Stimulated activated effector memory CD8-positive, alpha-beta T cell treated with anti-CD3 and anti-CD28 coated beads, Interleukin-12 subunit alpha, Interleukin-12 subunit beta, amount 100 ng/mL, for 72 hours (primary cell): Measurements from ENCODE around the gene C6orf47.
"Not testable (repeated sequence)": the region's sequence is repeated elsewhere in the genome, so short reads cannot be mapped to it uniquely, and the experiment has no call there.

Source experiments
- ATAC-seq: fragments of 150-1000 bp; cut with Tn5 transposase; 2 replicates; pipeline ENCODE4 v1.10.0; 2021
- DNase-seq, 2 donors: peaks; one replicate each; pipeline ENCODE4 v3.0.0; 2021 to 2022; ENCODE audit warnings: low spot score in 2 of 2
- H3K27ac Mint-ChIP-seq: one replicate; pipeline ENCODE4 v1.8.0; 2022; ENCODE audit warnings: mild to moderate bottlenecking, mixed read lengths
- H3K36me3 Mint-ChIP-seq: one replicate; pipeline ENCODE4 v1.8.0; 2022; ENCODE audit warnings: mild to moderate bottlenecking, mixed read lengths
- H3K4me1 Mint-ChIP-seq: one replicate; pipeline ENCODE4 v1.8.0; 2022; ENCODE audit warnings: mixed read lengths
- H3K4me3 Mint-ChIP-seq: one replicate; pipeline ENCODE4 v1.8.0; 2022; ENCODE audit warnings: mild to moderate bottlenecking, mixed read lengths
- H3K9me3 Mint-ChIP-seq: one replicate; pipeline ENCODE4 v1.8.0; 2022; ENCODE audit warnings: mixed read lengths

The C6orf47 gene, protein sequence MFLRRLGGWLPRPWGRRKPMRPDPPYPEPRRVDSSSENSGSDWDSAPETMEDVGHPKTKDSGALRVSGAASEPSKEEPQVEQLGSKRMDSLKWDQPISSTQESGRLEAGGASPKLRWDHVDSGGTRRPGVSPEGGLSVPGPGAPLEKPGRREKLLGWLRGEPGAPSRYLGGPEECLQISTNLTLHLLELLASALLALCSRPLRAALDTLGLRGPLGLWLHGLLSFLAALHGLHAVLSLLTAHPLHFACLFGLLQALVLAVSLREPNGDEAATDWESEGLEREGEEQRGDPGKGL

DNA sequence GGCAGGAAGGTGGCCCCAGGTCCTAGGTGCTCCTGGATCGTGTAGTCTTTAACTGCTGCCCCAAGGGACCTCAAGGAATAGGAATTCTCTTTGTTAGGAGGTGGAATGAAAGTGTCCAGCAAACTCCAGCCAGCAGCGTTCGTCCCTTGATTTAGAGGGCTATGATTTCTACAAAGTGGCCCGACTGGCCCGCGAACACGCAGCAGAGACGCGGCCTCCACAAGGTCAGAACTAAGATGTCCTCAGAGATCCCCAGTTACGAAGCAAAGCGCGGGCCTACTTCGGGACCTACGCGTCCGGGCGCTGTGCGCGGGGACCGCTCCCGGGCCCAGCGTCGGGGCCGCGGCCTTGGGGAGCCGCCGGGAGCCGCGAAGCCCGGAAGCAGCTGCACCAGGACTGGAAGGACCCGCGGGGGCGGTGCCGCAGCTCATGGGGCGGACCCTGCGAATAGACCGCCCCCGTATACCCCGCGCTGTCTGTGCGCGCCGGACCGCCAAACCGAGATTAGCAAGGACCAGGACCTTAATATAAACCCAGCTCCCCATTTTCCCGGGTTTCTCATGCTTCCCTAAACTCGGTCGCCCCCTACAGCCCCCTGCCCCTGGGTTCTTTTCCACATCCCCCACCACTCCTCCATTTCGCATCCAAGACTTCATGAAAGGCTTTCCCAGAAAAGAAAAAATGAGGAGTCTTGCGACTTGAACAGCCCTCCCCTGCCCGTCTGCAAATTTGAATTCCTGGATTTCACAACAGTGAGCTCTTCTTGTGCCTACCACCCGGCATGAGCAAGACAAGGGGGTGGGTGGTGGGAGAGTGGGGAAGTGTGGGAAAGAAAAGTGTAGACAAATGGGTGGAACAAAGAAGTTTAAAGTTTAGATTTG, at the start of gene C6orf47:
Gene C6orf47 (minus strand): TSS at position 398 of the 881 bp plus-strand sequence. CDS start 831 bp downstream, outside the sequence.
- Mint-ChIP-seq H3K36me3 (peaks cover 97% of the 10 kb centered on the region), H3K4me3 (peak within 1 kb of the TSS; percentile 95), H3K9me3 (no peaks in the 10 kb centered on the region), H3K27ac (peak within 1 kb of the TSS; percentile 94), H3K4me1 (peaks cover 81% of the 10 kb centered on the region)
- ATAC-seq (peak; percentile 75), DNase-seq (peak; percentile 59 to 85)

DNA sequence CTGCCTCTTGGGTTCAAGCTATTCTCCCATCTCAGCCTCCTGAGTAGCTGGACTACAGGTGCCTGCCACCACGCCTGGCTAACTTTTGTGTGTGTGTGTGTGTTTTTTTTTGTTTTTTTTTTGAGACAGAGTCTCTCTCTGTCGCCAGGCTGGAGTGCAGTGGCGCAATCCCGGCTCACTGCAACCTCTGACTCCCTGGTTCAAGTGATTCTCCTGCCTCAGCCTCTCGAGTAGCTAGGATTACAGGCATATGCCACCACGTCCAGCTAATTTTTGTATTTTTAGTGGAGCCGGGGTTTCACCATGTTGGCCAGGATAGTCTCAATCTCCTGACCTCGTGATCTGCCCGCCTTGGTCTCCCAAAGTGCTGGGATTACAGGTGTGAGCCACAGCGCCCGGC, 48.6 kb upstream of the C6orf47 start:
- not testable (repeated sequence) for H3K27ac Mint-ChIP-seq, H3K9me3 Mint-ChIP-seq, ATAC-seq, H3K36me3 Mint-ChIP-seq, DNase-seq, H3K4me3 Mint-ChIP-seq
- H3K4me1 Mint-ChIP-seq, result peaks cover 18% of the 10 kb centered on the region

DNA sequence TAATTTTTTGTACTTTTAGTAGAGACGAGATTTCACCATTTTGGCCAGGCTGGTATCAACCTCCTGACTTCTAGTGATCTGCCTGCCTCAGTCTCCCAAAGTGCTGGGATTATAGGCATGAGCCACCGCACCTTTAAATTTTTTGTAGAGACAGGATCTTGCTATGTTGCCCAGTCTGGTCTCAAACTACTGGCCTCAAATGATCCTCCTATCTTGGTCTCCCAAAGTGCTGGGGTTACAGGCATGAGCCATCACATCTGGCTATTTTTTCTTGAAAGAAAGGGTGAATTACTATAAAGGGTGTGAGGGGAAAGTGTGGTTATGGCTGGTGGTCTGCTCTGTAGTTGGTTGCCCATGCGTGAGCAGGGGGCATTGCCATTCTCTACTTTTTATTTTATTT, 47.6 kb upstream of the C6orf47 start:
- H3K4me1 Mint-ChIP-seq, result peaks cover 22% of the 10 kb centered on the region
- H3K36me3 Mint-ChIP-seq, result no peaks in the 10 kb centered on the region
- no peak for ATAC-seq
- H3K9me3 Mint-ChIP-seq, result no peaks in the 10 kb centered on the region
- H3K27ac Mint-ChIP-seq, result no peak overlapping the region
- no peak for DNase-seq
- no peak overlapping the region for H3K4me3 Mint-ChIP-seq

DNA sequence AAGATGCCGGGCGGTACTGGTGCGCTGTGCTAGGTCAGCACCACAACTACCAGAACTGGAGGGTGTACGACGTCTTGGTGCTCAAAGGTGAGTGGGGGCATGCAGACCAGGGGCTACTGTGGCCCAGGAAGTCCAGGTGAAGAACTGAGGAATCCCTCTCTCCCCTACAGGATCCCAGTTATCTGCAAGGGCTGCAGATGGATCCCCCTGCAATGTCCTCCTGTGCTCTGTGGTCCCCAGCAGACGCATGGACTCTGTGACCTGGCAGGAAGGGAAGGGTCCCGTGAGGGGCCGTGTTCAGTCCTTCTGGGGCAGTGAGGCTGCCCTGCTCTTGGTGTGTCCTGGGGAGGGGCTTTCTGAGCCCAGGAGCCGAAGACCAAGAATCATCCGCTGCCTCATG, 47.1 kb upstream of the C6orf47 start:
- ATAC-seq (no peak), DNase-seq (no peak)
- Mint-ChIP-seq H3K36me3 (peaks cover 2% of the 10 kb centered on the region), H3K4me3 (no peak overlapping the region), H3K27ac (no peak overlapping the region), H3K9me3 (no peaks in the 10 kb centered on the region), H3K4me1 (peaks cover 24% of the 10 kb centered on the region)

DNA sequence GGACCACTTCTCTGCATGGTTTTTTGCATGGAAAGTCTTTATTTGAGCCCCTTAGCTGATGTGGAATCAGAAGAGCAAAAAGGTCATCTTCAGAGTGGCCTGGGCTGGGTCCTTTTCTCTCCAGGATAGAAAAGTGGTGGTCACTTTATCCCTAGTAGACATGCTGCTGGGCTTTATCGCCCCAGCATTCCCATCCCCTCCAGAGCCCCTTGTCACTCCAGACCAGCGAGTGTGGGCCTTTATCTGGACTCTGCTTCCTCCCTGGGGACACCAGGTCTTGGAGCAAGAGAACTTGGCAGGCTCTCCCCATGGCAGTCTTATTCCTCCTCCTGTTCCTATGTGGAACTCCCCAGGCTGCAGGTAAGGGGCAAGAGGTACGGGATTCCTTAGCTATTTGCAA, 46.0 kb upstream of the C6orf47 start, which contains the start of gene LY6G6F:
Gene LY6G6F (plus strand): TSS at position 268 of the 400 bp plus-strand sequence. CDS start 41 bp downstream, at position 309.
- H3K4me1 Mint-ChIP-seq, result peaks cover 29% of the 10 kb centered on the region
- H3K27ac Mint-ChIP-seq, result no peak within 1 kb of the TSS
- no peak within 1 kb of the TSS for H3K4me3 Mint-ChIP-seq
- no peaks in the 10 kb centered on the region for H3K9me3 Mint-ChIP-seq
- peaks cover 8% of the 10 kb centered on the region for H3K36me3 Mint-ChIP-seq
- ATAC-seq (no peak), DNase-seq (no peak)

DNA sequence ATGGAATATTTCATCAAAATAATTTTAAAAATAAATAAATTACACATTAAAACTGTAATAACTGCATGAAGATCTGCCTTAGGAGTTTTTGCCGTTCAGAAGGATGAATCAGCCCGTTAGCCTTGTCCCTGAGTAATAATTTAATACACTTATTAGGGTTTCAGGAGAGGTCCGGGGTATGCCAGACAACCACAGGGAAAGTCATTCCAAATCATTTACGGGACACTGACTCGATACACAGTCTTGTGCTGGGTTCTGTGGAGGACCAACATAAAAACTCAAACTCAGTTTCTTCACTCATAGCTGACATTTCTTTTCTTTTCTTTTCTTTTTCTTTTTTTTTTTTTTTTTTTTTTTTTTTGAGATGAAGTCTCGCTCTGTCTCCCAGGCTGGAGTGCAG, 45.4 kb upstream of the C6orf47 start:
- no peak overlapping the region for H3K4me3 Mint-ChIP-seq
- H3K4me1 Mint-ChIP-seq, result peaks cover 29% of the 10 kb centered on the region
- H3K27ac Mint-ChIP-seq, result no peak overlapping the region
- no peaks in the 10 kb centered on the region for H3K9me3 Mint-ChIP-seq
- DNase-seq, result no peak
- no peak for ATAC-seq
- peaks cover 15% of the 10 kb centered on the region for H3K36me3 Mint-ChIP-seq

DNA sequence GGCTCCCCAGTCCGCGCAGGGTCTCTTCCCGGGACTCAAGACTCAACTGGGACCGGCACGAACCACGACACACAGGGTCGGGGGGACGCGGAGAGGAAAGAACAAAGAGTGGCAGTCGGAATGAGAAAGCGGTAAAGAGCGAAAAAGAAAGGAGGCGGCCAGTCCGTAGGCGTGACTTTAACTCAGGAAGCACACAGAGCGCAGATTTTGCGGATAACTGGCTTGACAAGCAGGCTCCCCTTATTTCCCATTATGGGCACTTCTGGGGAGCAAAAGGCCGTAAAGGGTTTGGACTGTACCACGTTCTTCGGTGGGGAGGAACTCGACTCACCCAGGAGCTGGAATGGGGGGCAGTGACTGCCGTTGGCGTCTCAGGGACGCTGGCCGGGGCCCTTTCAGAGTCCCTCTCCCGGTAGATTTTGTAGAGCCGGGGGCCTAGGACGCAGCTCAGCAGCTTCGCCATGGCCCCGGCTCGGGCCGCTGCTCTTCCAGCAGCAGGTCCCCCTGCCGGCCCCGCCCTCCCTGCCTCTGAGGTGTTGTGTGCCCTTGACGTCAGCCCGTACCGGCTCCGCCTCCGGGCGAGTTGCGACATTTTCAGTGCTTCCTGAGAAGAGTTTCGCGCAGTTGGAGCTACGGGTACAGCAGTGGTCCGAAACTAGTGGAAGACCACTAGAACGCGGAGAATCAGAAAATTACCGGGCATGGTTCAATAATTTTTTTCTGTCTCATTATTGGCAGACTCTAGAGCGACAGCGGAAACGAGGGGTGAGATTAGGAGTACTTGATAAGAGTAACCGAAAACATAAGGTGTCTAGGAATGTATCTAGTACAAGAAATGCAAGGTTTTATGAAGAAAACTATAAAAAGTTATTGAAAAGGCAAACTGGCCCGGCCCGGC, 42.5 kb upstream of the C6orf47 start, which contains the start of gene ABHD16A:
Gene ABHD16A (minus strand): TSS at position 506 of the 898 bp plus-strand sequence. CDS start 43 bp downstream, at position 463.
- no peaks in the 10 kb centered on the region for H3K9me3 Mint-ChIP-seq
- ATAC-seq (peak; percentile 97), DNase-seq (peak; percentile 85 to 95)
- H3K4me1 Mint-ChIP-seq, result peaks cover 26% of the 10 kb centered on the region
- peak within 1 kb of the TSS; percentile 94 for H3K4me3 Mint-ChIP-seq
- H3K36me3 Mint-ChIP-seq, result peaks cover 44% of the 10 kb centered on the region
- peak within 1 kb of the TSS; percentile 95 for H3K27ac Mint-ChIP-seq

DNA sequence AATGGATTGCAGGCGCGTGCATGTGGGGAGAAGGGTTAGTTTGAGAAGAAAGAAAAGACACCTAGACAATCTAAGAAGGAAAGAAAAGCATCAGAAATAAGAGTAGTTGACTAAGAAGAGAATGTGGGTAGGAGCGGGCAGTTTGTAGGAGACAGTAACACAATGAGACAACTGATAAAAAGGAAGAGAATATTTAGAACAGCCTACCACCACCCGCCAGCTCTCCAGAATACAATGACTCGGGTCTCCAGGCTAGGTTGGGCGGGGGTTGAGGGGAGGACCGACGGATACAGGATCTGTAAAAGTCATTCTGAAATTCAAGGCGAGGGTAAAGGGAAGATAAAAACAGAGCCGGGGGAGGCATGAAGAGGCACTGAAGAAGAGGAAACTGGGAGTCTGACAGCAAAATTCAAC, 41.8 kb upstream of the C6orf47 start:
- H3K4me1 Mint-ChIP-seq, result peaks cover 33% of the 10 kb centered on the region
- DNase-seq, result no peak
- no peaks in the 10 kb centered on the region for H3K9me3 Mint-ChIP-seq
- H3K27ac Mint-ChIP-seq, result peak overlapping the region; percentile 95
- peak; percentile 27 for ATAC-seq
- H3K4me3 Mint-ChIP-seq, result peak overlapping the region; percentile 94
- peaks cover 50% of the 10 kb centered on the region for H3K36me3 Mint-ChIP-seq

DNA sequence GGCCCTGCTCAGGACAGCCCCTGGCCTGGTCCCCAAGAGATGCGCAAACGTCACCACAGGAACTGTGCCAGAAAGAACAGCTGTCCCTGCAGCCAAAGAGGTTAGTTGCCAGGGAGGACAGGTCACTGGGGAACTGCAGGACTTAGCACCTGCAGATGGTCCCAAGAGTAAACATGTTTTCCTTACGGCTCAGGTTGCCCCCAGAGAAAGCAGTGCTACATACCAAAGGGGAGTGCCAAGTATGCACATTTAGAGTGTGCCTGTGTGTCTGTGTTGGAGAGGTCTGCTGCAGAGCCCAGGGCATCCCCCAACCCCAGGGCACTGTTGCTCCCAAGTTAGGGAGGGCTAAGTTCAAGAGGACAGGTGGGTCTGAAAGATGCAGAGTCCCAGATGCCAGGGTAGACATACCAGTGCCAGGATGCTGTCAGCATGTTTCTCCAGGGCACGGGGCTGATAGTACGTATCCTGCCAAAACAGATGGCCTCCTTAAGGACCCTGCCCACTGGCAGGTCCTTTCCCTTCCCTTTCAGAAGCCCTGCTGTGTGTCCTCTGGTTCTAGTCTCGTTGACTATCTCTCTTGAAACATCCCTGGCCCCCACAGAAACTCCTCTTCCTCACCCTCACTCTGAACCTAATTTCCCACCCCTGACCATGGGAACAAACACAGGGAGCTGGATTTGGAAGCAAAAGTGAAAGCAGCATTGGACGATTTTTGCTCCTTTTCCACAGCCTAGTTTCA, 41.3 kb upstream of the C6orf47 start:
- Mint-ChIP-seq H3K9me3 (no peaks in the 10 kb centered on the region), H3K36me3 (peaks cover 56% of the 10 kb centered on the region), H3K4me3 (peak overlapping the region; percentile 94), H3K4me1 (peaks cover 38% of the 10 kb centered on the region), H3K27ac (peak overlapping the region; percentile 95)
- DNase-seq (no peak), ATAC-seq (no peak)

DNA sequence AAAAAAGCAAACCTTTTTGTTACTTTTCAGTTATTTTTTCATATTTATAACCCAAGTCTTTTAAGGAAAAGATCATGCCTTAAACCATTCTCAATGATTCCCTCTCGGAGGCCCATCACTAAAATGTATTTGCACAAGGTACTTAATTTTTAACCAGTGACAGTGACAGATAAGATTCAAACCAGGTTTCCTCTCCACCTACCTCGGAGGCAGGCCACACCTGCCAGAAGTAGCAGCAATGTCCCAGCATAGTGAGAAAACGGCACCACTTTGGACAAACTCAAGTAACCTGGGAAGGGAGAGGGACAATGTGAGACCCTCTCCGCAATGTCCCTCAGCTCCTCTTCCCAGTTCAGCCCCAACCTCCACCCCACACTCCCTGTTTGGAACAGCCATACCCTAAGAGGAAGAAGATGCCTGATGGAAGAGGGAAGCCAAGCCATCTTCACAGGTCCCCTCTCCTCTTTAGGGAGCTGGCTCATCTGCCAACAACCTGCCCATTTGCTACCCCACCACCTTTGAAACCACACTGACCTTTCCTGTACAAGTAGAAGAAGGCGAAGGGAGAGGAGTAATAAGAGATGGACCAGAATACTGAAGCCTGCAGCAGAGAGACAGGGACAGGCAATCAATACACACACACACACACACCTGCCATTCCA, 40.3 kb upstream of the C6orf47 start:
- no peak for ATAC-seq
- H3K27ac Mint-ChIP-seq, result peak overlapping the region; percentile 95
- peak overlapping the region; percentile 94 for H3K4me3 Mint-ChIP-seq
- H3K36me3 Mint-ChIP-seq, result peaks cover 66% of the 10 kb centered on the region
- DNase-seq, result no peak
- no peaks in the 10 kb centered on the region for H3K9me3 Mint-ChIP-seq
- H3K4me1 Mint-ChIP-seq, result peaks cover 38% of the 10 kb centered on the region

DNA sequence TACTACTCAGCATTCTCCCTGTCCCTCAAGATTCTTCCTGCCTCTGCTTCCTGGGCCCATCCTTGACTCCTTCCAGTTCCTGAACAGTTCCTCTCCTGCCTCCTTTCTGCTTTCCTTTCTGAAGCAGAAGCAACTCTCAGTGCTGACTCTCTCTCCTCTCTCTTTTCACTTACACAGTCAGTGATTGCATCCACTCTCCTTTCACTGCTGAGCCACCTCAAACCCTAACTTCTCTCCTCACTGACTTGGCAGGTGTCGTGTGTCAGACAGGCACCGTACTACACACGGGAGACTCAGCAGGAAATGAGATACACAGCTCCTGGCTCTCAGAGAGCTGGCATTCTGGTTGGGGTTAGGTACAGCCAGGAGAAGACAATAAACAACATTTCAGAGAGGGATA, 37.0 kb upstream of the C6orf47 start:
- Mint-ChIP-seq H3K9me3 (no peaks in the 10 kb centered on the region), H3K36me3 (peaks cover 95% of the 10 kb centered on the region), H3K4me3 (peak overlapping the region; percentile 3), H3K4me1 (peaks cover 31% of the 10 kb centered on the region), H3K27ac (peak overlapping the region; percentile 83)
- ATAC-seq (peak; percentile 85), DNase-seq (no peak)

DNA sequence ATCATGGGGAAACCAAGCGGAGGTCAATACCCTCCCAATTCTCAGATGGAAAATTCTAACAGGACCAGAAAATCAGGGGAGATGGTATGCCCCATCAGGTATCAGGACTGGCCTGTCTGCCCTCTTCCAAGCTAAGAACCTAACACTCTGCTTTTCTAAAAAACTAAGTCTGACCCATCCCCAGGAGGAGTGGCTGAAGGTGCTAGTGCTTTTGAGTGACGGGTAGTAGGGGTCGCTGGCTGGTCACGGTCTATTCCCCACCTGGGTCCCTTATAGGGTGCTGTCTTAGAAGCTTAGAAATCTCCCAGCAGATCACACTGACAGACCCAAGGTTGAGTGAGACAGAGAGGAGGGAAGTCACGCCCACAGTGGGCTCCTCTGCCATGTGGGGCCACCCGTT, 33.0 kb upstream of the C6orf47 start:
- H3K27ac Mint-ChIP-seq, result no peak overlapping the region
- DNase-seq, result no peak
- no peak for ATAC-seq
- H3K4me3 Mint-ChIP-seq, result no peak overlapping the region
- H3K9me3 Mint-ChIP-seq, result no peaks in the 10 kb centered on the region
- peaks cover 21% of the 10 kb centered on the region for H3K4me1 Mint-ChIP-seq
- peaks cover 87% of the 10 kb centered on the region for H3K36me3 Mint-ChIP-seq

DNA sequence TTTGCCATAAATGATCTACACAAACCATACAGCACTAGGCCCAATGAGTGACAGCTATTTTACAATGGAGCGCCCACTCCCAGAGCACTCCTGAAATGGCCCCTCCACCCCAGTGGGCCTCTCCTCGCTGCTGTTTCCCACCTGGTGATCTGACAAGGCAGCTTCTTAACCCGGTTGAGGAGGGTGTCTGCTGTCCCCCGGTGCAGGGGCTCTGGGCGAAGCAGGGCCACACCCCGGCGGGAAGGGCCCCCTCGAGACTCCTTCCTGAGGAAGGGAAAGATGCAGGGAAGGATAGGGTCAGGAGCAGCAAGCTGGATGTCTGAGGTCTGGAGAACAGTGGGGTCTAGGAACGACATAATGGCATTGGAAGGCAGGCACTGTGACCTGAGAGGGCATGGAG, 32.3 kb upstream of the C6orf47 start:
- ATAC-seq, result no peak

DNA sequence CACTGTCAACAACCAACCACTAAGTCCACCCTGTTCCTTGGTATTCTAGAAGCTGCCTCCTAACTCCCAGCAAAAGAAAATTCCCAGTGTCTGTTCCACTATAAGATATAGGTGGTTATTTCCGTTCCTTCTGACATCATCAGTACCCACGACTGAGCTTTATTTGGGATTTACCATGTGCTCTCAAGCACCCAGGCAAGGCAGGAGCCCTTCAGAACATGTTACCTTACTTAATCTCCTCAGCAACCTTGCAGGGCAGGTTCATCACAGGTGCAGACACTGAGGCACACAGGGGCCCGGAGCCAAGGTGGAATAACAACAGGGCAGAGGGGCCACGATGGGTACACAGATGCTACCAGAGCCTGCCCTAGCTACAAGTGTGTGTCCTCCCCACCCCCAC, 31.8 kb upstream of the C6orf47 start:
- Mint-ChIP-seq H3K36me3 (peaks cover 87% of the 10 kb centered on the region), H3K9me3 (no peaks in the 10 kb centered on the region), H3K4me1 (peaks cover 13% of the 10 kb centered on the region), H3K27ac (no peak overlapping the region), H3K4me3 (no peak overlapping the region)
- ATAC-seq (no peak), DNase-seq (no peak)

More for the DNA sequence above, 32.3 kb upstream of the C6orf47 start:
- no peak for DNase-seq
- Mint-ChIP-seq H3K4me1 (peaks cover 18% of the 10 kb centered on the region), H3K9me3 (no peaks in the 10 kb centered on the region), H3K36me3 (peaks cover 87% of the 10 kb centered on the region), H3K4me3 (no peak overlapping the region), H3K27ac (no peak overlapping the region)
